MCF 10A (cell line): ENCODE data around the gene SPATA20. TPM values are rescaled to one million over a fixed set of nuclear protein-coding genes. Genes with fewer than 3 reads are reported as not detected.

ENCODE experiments used
- BruUV-seq: library from RNA; stranded (reverse); fragments of 400-500 nt; replicated peaks from 2 replicates; lab custom pipeline; 2021; lab: Mats Ljungman, UMichigan
- CTCF ChIA-PET: fragments of 300-600 bp; sonication (Branson Sonifier 250); formaldehyde crosslinking; extraction: SDS; loops from one replicate; lab custom pipeline; 2021; ENCODE audit warnings: antibody characterized with exemption, inconsistent platforms; lab: Yijun Ruan, JAX
- POLR2A ChIA-PET: fragments of 300-600, 350-650 bp; sonication (Branson Sonifier 250); formaldehyde crosslinking; extraction: SDS; loops from one replicate; lab custom pipeline; 2020; ENCODE audit warnings: antibody characterized with exemption, inconsistent platforms; lab: Yijun Ruan, JAX
- DNase-seq: peaks from one replicate; pipeline ENCODE4 v3.0.0-alpha.2; 2018; ENCODE audit not compliant: unreplicated experiment
- H3K27ac Mint-ChIP-seq: one replicate; pipeline ENCODE4 v1.8.0; 2022; ENCODE audit warnings: mild to moderate bottlenecking, low read depth, mixed read lengths; ENCODE audit not compliant: unreplicated experiment
- H3K27me3 Mint-ChIP-seq: one replicate; pipeline ENCODE4 v1.8.0; 2022; ENCODE audit warnings: mixed read lengths; ENCODE audit not compliant: insufficient read depth, unreplicated experiment
- H3K36me3 Mint-ChIP-seq: one replicate; pipeline ENCODE4 v1.8.0; 2022; ENCODE audit warnings: mild to moderate bottlenecking, moderate library complexity, mixed read lengths; ENCODE audit not compliant: insufficient read depth, unreplicated experiment
- H3K4me1 Mint-ChIP-seq: one replicate; pipeline ENCODE4 v1.8.0; 2022; ENCODE audit warnings: mixed read lengths; ENCODE audit not compliant: insufficient read depth, unreplicated experiment
- H3K4me3 Mint-ChIP-seq: one replicate; pipeline ENCODE4 v1.8.0; 2022; ENCODE audit warnings: mild to moderate bottlenecking, moderate library complexity, mixed read lengths; ENCODE audit not compliant: unreplicated experiment
- H3K9me3 Mint-ChIP-seq: one replicate; pipeline ENCODE4 v1.8.0; 2022; ENCODE audit warnings: mixed read lengths; ENCODE audit not compliant: unreplicated experiment
- intact Hi-C: fragments of 100-400 bp; cut with micrococcal nuclease; formaldehyde crosslinking; loops from 2 replicates; pipeline ENCODE4 v1.14.1; 2022
- total RNA-seq: library from RNA; stranded (reverse); gene quantifications from 2 replicates; pipeline ENCODE4 v1.2.3, GENCODE V29; 2022
- TF ChIP-seq, protein P1 (sequence below): fragments of 200-600 bp; IDR thresholded peaks from one replicate; pipeline ENCODE4 v1.8.0; 2022; ENCODE audit warnings: antibody characterized with exemption, mild to moderate bottlenecking; ENCODE audit not compliant: unreplicated experiment

SPATA20 gene
- total RNA-seq, 1 experiment from 2014 or later = 35.3 TPM

DNA sequence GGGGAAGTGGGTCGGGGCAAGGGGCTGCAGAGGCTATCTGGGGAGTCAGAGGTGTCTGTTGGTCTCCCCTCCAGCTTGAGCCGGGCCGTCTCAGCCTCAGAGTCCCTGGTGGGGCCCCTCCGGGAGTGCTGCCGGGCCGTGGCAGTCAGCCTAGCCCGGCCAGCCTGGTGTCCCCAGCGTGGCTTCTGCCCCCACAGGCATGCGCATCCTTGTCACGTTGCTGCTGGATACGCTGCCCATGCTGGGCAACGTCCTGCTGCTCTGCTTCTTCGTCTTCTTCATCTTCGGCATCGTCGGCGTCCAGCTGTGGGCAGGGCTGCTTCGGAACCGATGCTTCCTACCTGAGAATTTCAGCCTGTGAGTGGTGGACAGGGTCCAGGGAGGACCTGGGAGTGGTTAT, 24.7 kb downstream of the SPATA20 start:
- intact Hi-C loops = no loop called here
- ChIA-PET CTCF (interaction anchor here (0.6 kb wide), 1 partner anchor 275 kb away, joined by 5 read pairs; no protein-coding TSS in a partner anchor), POLR2A (no interaction called here)
- TF ChIP-seq, protein P1, sequence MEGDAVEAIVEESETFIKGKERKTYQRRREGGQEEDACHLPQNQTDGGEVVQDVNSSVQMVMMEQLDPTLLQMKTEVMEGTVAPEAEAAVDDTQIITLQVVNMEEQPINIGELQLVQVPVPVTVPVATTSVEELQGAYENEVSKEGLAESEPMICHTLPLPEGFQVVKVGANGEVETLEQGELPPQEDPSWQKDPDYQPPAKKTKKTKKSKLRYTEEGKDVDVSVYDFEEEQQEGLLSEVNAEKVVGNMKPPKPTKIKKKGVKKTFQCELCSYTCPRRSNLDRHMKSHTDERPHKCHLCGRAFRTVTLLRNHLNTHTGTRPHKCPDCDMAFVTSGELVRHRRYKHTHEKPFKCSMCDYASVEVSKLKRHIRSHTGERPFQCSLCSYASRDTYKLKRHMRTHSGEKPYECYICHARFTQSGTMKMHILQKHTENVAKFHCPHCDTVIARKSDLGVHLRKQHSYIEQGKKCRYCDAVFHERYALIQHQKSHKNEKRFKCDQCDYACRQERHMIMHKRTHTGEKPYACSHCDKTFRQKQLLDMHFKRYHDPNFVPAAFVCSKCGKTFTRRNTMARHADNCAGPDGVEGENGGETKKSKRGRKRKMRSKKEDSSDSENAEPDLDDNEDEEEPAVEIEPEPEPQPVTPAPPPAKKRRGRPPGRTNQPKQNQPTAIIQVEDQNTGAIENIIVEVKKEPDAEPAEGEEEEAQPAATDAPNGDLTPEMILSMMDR = no peak
- BruUV-seq = no TSS peak
- DNase-seq = no peak
- Mint-ChIP-seq H3K27me3 (peaks cover 18% of the 10 kb centered on the region), H3K4me1 (no peaks in the 10 kb centered on the region), H3K36me3 (no peaks in the 10 kb centered on the region), H3K9me3 (no peaks in the 10 kb centered on the region), H3K4me3 (no peak overlapping the region), H3K27ac (no peak overlapping the region)

- intact Hi-C loops = no loop called here
- POLR2A ChIA-PET = no interaction called here
- Mint-ChIP-seq H3K36me3 (no peaks in the 10 kb centered on the region), H3K27me3 (peaks cover 10% of the 10 kb centered on the region), H3K4me3 (no peak overlapping the region), H3K27ac (no peak overlapping the region), H3K9me3 (no peaks in the 10 kb centered on the region), H3K4me1 (no peaks in the 10 kb centered on the region)
- TF ChIP-seq, protein P1 = no peak
- CTCF ChIA-PET = interaction anchor here (1.6 kb wide), 1 partner anchor 13 kb away, joined by 3 read pairs; no protein-coding TSS in a partner anchor
- no TSS peak for BruUV-seq
- DNase-seq = no peak
Observed at GRCh38 chr17:50572541-50572940, 25.6 kb downstream of the SPATA20 start.

DNA sequence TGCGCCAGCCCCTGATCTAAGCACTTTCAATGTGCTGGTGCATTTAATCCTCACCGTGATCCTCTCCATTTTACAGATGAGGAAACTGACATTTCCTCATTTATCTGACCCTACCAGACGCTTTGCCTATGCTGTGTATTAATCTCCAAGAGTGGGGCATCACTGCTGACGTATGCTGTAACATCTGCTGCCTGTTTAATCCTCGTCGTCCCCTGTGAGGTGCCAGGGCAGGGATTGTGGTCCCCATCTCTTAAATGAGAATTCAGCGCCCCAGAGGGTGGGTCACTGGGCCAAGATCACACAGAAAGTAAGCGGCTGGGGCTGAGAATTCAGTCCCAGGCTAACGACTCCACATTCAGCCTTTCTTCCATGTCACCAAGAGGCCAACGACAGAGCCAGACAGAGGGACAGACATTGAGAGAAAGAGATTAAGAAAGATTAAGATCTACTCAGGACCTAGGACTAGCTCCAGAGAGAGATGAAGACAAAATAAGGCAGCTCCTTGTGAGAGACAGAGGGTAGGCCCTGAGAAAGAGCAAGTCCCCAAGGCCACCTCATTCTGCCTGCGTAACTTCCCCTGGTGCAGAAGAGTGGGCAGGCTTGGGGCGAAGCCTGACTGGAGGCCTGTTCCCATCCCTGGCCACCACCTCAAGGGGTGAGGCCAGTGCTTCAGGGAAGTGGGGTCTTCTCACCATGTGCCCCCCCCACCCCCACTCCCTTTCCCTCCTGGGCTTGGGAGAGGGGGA, 27.1 kb downstream of the SPATA20 start:
- Mint-ChIP-seq H3K36me3 (no peaks in the 10 kb centered on the region), H3K27ac (no peak overlapping the region), H3K9me3 (no peaks in the 10 kb centered on the region), H3K4me3 (no peak overlapping the region), H3K27me3 (peaks cover 16% of the 10 kb centered on the region), H3K4me1 (no peaks in the 10 kb centered on the region)
- no peak for DNase-seq
- POLR2A ChIA-PET = interaction anchor here (1.1 kb wide), 1 partner anchor 11 kb away, joined by 3 read pairs; no protein-coding TSS in a partner anchor
- CTCF ChIA-PET = interaction anchor here (1.3 to 1.7 kb wide), 3 partner anchors 11 to 19 kb away, joined by 3 to 4 read pairs (median 3); no protein-coding TSS in a partner anchor
- TF ChIP-seq, protein P1 = no peak
- BruUV-seq = no TSS peak
- intact Hi-C loops = no loop called here

- POLR2A ChIA-PET = interaction anchor here (0.7 to 1.0 kb wide), 3 partner anchors 9 to 59 kb away, joined by 3 read pairs; no protein-coding TSS in a partner anchor
- Mint-ChIP-seq H3K4me1 (no peaks in the 10 kb centered on the region), H3K9me3 (no peaks in the 10 kb centered on the region), H3K27ac (no peak overlapping the region), H3K36me3 (no peaks in the 10 kb centered on the region), H3K27me3 (peaks cover 23% of the 10 kb centered on the region), H3K4me3 (no peak overlapping the region)
- intact Hi-C loops = no loop called here
- CTCF ChIA-PET = interaction anchor here (1.7 kb wide), 1 partner anchor 20 kb away, joined by 3 read pairs; no protein-coding TSS in a partner anchor
- BruUV-seq = no TSS peak
- TF ChIP-seq, protein P1 = peak; percentile 14
- no peak for DNase-seq
Observed at GRCh38 chr17:50575581-50576210, 28.7 kb downstream of the SPATA20 start.
